T-helper 17 cell (primary cell): ENCODE measurements around the gene FOS. TPM values are rescaled to one million over a fixed set of nuclear protein-coding genes. Genes with fewer than 3 reads are reported as not detected.
A peak's percentile ranks its signal among the peaks of the same experiment; 100 is the strongest.
"Not testable (repeated sequence)": the region's sequence is repeated elsewhere in the genome, so short reads cannot be mapped to it uniquely, and the experiment has no call there.

Source experiments
- ATAC-seq: fragments of 150-1000 bp; cut with Tn5 transposase; 2 replicates; pipeline ENCODE4 v1.10.0; 2021; ENCODE audit warnings: mild to moderate bottlenecking, moderate library complexity
- DNase-seq, 3 donors: peaks; one replicate each; pipeline versions ENCODE4 v3.0.0 to v3.0.0-alpha.2; 2020 to 2021
- H3K9me3 ChIP-seq: one replicate; pipeline ENCODE4 v1.7.0; 2013; ENCODE audit warnings: low read length, mild to moderate bottlenecking; ENCODE audit not compliant: control insufficient read depth, poor library complexity, severe bottlenecking
- H3K27ac Mint-ChIP-seq: one replicate; pipeline ENCODE4 v1.8.0; 2022; ENCODE audit warnings: mild to moderate bottlenecking, moderate library complexity, mixed read lengths
- H3K27me3 Mint-ChIP-seq: one replicate; pipeline ENCODE4 v1.8.0; 2022; ENCODE audit warnings: mixed read lengths
- H3K36me3 Mint-ChIP-seq: one replicate; pipeline ENCODE4 v1.8.0; 2022; ENCODE audit warnings: low read depth, mixed read lengths
- H3K4me1 Mint-ChIP-seq: one replicate; pipeline ENCODE4 v1.8.0; 2022; ENCODE audit warnings: mild to moderate bottlenecking, mixed read lengths
- H3K4me3 Mint-ChIP-seq: one replicate; pipeline ENCODE4 v1.8.0; 2022; ENCODE audit warnings: mild to moderate bottlenecking, moderate library complexity, mixed read lengths
- total RNA-seq, 4 donors: library from RNA in 2 of 4; stranded (reverse) in 2 of 4; gene quantifications; one replicate each; pipeline ENCODE4 v1.2.3 and lab custom pipeline; 2022 to 2026

The FOS gene
- total RNA-seq, 2 donors from 2014 or later: 2,179 to 4,074 TPM

GRCh38 chr14:75274899-75275569 is 3.6 kb upstream of the FOS start:
- ATAC-seq (peak; percentile 52), DNase-seq (peak in 2 of 3 donors; percentile 50 to 65)
- Mint-ChIP-seq H3K4me3 (peak overlapping the region; percentile 72), H3K36me3 (peaks cover 7% of the 10 kb centered on the region), H3K27ac (peak overlapping the region; percentile 98), H3K27me3 (peaks cover under 1% of the 10 kb centered on the region), H3K4me1 (peaks cover 43% of the 10 kb centered on the region)
- H3K9me3 ChIP-seq: no peaks in the 10 kb centered on the region

- no peak for DNase-seq
- no peaks in the 10 kb centered on the region for H3K9me3 ChIP-seq
- peak overlapping the region; percentile 98 for H3K27ac Mint-ChIP-seq
- ATAC-seq: no peak
- H3K36me3 Mint-ChIP-seq: peaks cover 11% of the 10 kb centered on the region
- peaks cover 6% of the 10 kb centered on the region for H3K27me3 Mint-ChIP-seq
- peaks cover 47% of the 10 kb centered on the region for H3K4me1 Mint-ChIP-seq
- peak overlapping the region; percentile 72 for H3K4me3 Mint-ChIP-seq
These were observed 3.0 kb upstream of the FOS start for GRCh38 chr14:75275598-75275997.

GRCh38 chr14:75277008-75277814 is 1.4 kb upstream of the FOS start:
- peak; percentile 32 for ATAC-seq
- peaks cover 15% of the 10 kb centered on the region for H3K27me3 Mint-ChIP-seq
- H3K36me3 Mint-ChIP-seq: peaks cover 16% of the 10 kb centered on the region
- H3K4me3 Mint-ChIP-seq: peak overlapping the region; percentile 91
- peak; percentile 65 to 72 (median 67) for DNase-seq
- no peaks in the 10 kb centered on the region for H3K9me3 ChIP-seq
- H3K4me1 Mint-ChIP-seq: peaks cover 50% of the 10 kb centered on the region
- peak overlapping the region; percentile 98 for H3K27ac Mint-ChIP-seq

- no peak for ATAC-seq
- H3K27ac Mint-ChIP-seq: peak overlapping the region; percentile 98
- no peaks in the 10 kb centered on the region for H3K9me3 ChIP-seq
- H3K4me3 Mint-ChIP-seq: peak overlapping the region; percentile 91
- no peak for DNase-seq
- H3K27me3 Mint-ChIP-seq: peaks cover 15% of the 10 kb centered on the region
- H3K4me1 Mint-ChIP-seq: peaks cover 52% of the 10 kb centered on the region
- peaks cover 16% of the 10 kb centered on the region for H3K36me3 Mint-ChIP-seq
These were observed 710 bp upstream of the FOS start for GRCh38 chr14:75277815-75278421.

- DNase-seq: peak in 2 of 3 donors; percentile 27 to 38
- no peaks in the 10 kb centered on the region for H3K9me3 ChIP-seq
- H3K27ac Mint-ChIP-seq: peak overlapping the region; percentile 98
- no peak for ATAC-seq
- H3K4me3 Mint-ChIP-seq: peak overlapping the region; percentile 91
- H3K4me1 Mint-ChIP-seq: peaks cover 58% of the 10 kb centered on the region
- peaks cover 15% of the 10 kb centered on the region for H3K27me3 Mint-ChIP-seq
- peaks cover 16% of the 10 kb centered on the region for H3K36me3 Mint-ChIP-seq
These were observed 630 bp downstream of the FOS start for GRCh38 chr14:75279153-75279762.

- H3K4me3 Mint-ChIP-seq: peak overlapping the region; percentile 91
- no peak for DNase-seq
- no peak for ATAC-seq
- no peaks in the 10 kb centered on the region for H3K9me3 ChIP-seq
- peak overlapping the region; percentile 98 for H3K27ac Mint-ChIP-seq
- H3K4me1 Mint-ChIP-seq: peaks cover 55% of the 10 kb centered on the region
- peaks cover 16% of the 10 kb centered on the region for H3K36me3 Mint-ChIP-seq
- peaks cover 15% of the 10 kb centered on the region for H3K27me3 Mint-ChIP-seq
These were observed 1.2 kb downstream of the FOS start for GRCh38 chr14:75279763-75280290.

GRCh38 chr14:75280291-75280830 is 1.7 kb downstream of the FOS start:
- no peaks in the 10 kb centered on the region for H3K9me3 ChIP-seq
- H3K4me3 Mint-ChIP-seq: peak overlapping the region; percentile 91
- H3K27ac Mint-ChIP-seq: peak overlapping the region; percentile 98
- peaks cover 16% of the 10 kb centered on the region for H3K36me3 Mint-ChIP-seq
- peaks cover 50% of the 10 kb centered on the region for H3K4me1 Mint-ChIP-seq
- ATAC-seq: no peak
- peaks cover 15% of the 10 kb centered on the region for H3K27me3 Mint-ChIP-seq
- no peak for DNase-seq

GRCh38 chr14:75280831-75281653 is 2.4 kb downstream of the FOS start:
- peaks cover 15% of the 10 kb centered on the region for H3K27me3 Mint-ChIP-seq
- DNase-seq (peak; percentile 31 to 42 (median 37)), ATAC-seq (no peak)
- peaks cover 16% of the 10 kb centered on the region for H3K36me3 Mint-ChIP-seq
- peak overlapping the region; percentile 91 for H3K4me3 Mint-ChIP-seq
- peaks cover 46% of the 10 kb centered on the region for H3K4me1 Mint-ChIP-seq
- H3K9me3 ChIP-seq: no peaks in the 10 kb centered on the region
- H3K27ac Mint-ChIP-seq: peak overlapping the region; percentile 98

GRCh38 chr14:75281654-75282019 is 3.0 kb downstream of the FOS start:
- Mint-ChIP-seq H3K4me3 (peak overlapping the region; percentile 91), H3K4me1 (peaks cover 45% of the 10 kb centered on the region)
- ATAC-seq: no peak

GRCh38 chr14:75282170-75282554 is 3.5 kb downstream of the FOS start:
- Mint-ChIP-seq H3K27ac (peak overlapping the region; percentile 98), H3K4me1 (peaks cover 45% of the 10 kb centered on the region), H3K27me3 (peaks cover 25% of the 10 kb centered on the region), H3K36me3 (peaks cover 19% of the 10 kb centered on the region), H3K4me3 (peak overlapping the region; percentile 91)
- peak in 1 of 3 donors; percentile 23 for DNase-seq
- no peaks in the 10 kb centered on the region for H3K9me3 ChIP-seq
- no peak for ATAC-seq

More at GRCh38 chr14:75281654-75282019, 3.0 kb downstream of the FOS start:
- peaks cover 20% of the 10 kb centered on the region for H3K27me3 Mint-ChIP-seq
- H3K36me3 Mint-ChIP-seq: peaks cover 19% of the 10 kb centered on the region
- H3K27ac Mint-ChIP-seq: peak overlapping the region; percentile 98
- DNase-seq: no peak
- H3K9me3 ChIP-seq: no peaks in the 10 kb centered on the region

GRCh38 chr14:75282555-75283161 is 4.0 kb downstream of the FOS start:
- Mint-ChIP-seq H3K4me3 (peak overlapping the region; percentile 91), H3K27me3 (peaks cover 25% of the 10 kb centered on the region), H3K36me3 (peaks cover 19% of the 10 kb centered on the region), H3K4me1 (peaks cover 43% of the 10 kb centered on the region), H3K27ac (peak overlapping the region; percentile 98)
- ATAC-seq (peak; percentile 1), DNase-seq (peak; percentile 47 to 63 (median 53))
- H3K9me3 ChIP-seq: not testable (repeated sequence)
